HL-60 (cell line): ENCODE data around the gene EFNA5.

Source experiments
- CTCF ChIP-seq: IDR thresholded peaks from one replicate; pipeline ENCODE4 v1.5.1; 2011; ENCODE audit warnings: low read length, control low read depth, inconsistent platforms; ENCODE audit not compliant: insufficient read depth
- GABPA ChIP-seq: IDR thresholded peaks from 2 replicates; pipeline ENCODE4 v1.6.1; 2012; ENCODE audit warnings: low read depth
- POLR2AphosphoS5 ChIP-seq: IDR thresholded peaks from 2 replicates; pipeline ENCODE4 v1.6.1; 2012; ENCODE audit warnings: low read depth

- TF ChIP-seq POLR2AphosphoS5 = no peak
- no peak for TF ChIP-seq CTCF
- TF ChIP-seq GABPA = no peak
These were observed 328.4 kb downstream of the EFNA5 start for GRCh38 chr5:107342371-107342770.
